OCI-LY3 (cell line): Measurements from ENCODE around the gene CYP2F1.
"Not testable (repeated sequence)": the region's sequence is repeated elsewhere in the genome, so short reads cannot be mapped to it uniquely, and the experiment has no call there.

ENCODE experiments used
- H2AFZ ChIP-seq: fragments of 200-600, 300-600 bp; shearing (Covaris generic); 2 replicates; pipeline ENCODE4 v1.6.0; 2014; ENCODE audit warnings: antibody characterized with exemption, low read depth, low read length
- H3K27ac ChIP-seq: fragments of 200-600, 300-600 bp; sonication (generic); 2 replicates; pipeline ENCODE4 v1.5.1; 2014; ENCODE audit warnings: mild to moderate bottlenecking, low read length, moderate library complexity, mixed read lengths
- H3K27me3 ChIP-seq: fragments of 200-600, 300-600 bp; sonication (generic); 2 replicates; pipeline ENCODE4 v1.6.1; 2014; ENCODE audit warnings: low read depth, low read length, mixed read lengths
- H3K36me3 ChIP-seq: fragments of 200-600, 300-600 bp; sonication (generic); replicated peaks from 2 replicates; pipeline ENCODE3; 2014; ENCODE audit warnings: low read depth, low read length, mixed read lengths
- H3K4me1 ChIP-seq: fragments of 300-600, 200-600 bp; sonication (generic); 2 replicates; pipeline ENCODE4 v1.6.1; 2014; ENCODE audit warnings: low read length, mixed read lengths
- H3K4me2 ChIP-seq: fragments of 200-600, 300-600 bp; sonication (generic); 2 replicates; pipeline ENCODE4 v1.6.1; 2014; ENCODE audit warnings: low read length, mixed read lengths
- H3K4me3 ChIP-seq: fragments of 300-600, 200-600 bp; sonication (generic); 2 replicates; pipeline ENCODE4 v1.5.1; 2014; ENCODE audit warnings: antibody characterized with exemption, mild to moderate bottlenecking, low read length, moderate library complexity
- H3K79me2 ChIP-seq: fragments of 300-600, 200-600 bp; shearing (Covaris generic); 2 replicates; pipeline ENCODE4 v1.6.1; 2014; ENCODE audit warnings: mild to moderate bottlenecking, low read length, mixed read lengths
- H3K9ac ChIP-seq: fragments of 300-600, 200-600 bp; shearing (Covaris generic); 2 replicates; pipeline ENCODE4 v1.6.0; 2014; ENCODE audit warnings: mild to moderate bottlenecking, low read length, moderate library complexity
- H3K9me3 ChIP-seq: fragments of 200-600, 300-600 bp; shearing (Covaris generic); 2 replicates; pipeline ENCODE4 v1.6.1; 2014; ENCODE audit warnings: low read length, mixed read lengths; ENCODE audit not compliant: insufficient read depth
- H4K20me1 ChIP-seq: fragments of 200-600, 300-600 bp; sonication (generic); 2 replicates; pipeline ENCODE4 v1.6.1; 2016; ENCODE audit warnings: low read length, mixed read lengths; ENCODE audit not compliant: insufficient read depth
- CTCF ChIP-seq: fragments of 200-600, 300-600 bp; sonication (generic); IDR thresholded peaks from 2 replicates; pipeline ENCODE4 v1.5.1; 2014; ENCODE audit warnings: antibody characterized with exemption, low read length, low read depth
- EZH2phosphoT487 ChIP-seq: fragments of 200-600 bp; shearing (Covaris generic); IDR thresholded peaks from 2 replicates; pipeline ENCODE4 v1.6.1; 2018; ENCODE audit warnings: antibody characterized with exemption, mixed run types, low read depth

Gene CYP2F1

GRCh38 chr19:41123716-41124294, 9.6 kb downstream of the CYP2F1 start:
- no peak overlapping the region for H3K4me2 ChIP-seq
- no peaks in the 10 kb centered on the region for H3K79me2 ChIP-seq
- no peaks in the 10 kb centered on the region for H3K36me3 ChIP-seq
- no peak overlapping the region for H3K4me3 ChIP-seq
- no peaks in the 10 kb centered on the region for H4K20me1 ChIP-seq
- H3K9ac ChIP-seq = no peak overlapping the region
- no peak overlapping the region for H2AFZ ChIP-seq
- no peaks in the 10 kb centered on the region for H3K9me3 ChIP-seq
- H3K4me1 ChIP-seq = no peaks in the 10 kb centered on the region
- H3K27ac ChIP-seq = no peak overlapping the region
- H3K27me3 ChIP-seq = no peaks in the 10 kb centered on the region
- TF ChIP-seq EZH2phosphoT487 = no peak
- no peak for TF ChIP-seq CTCF

GRCh38 chr19:41126765-41127203, 12.6 kb downstream of the CYP2F1 start:
- TF ChIP-seq CTCF = peak; percentile 54
- not testable (repeated sequence) for H4K20me1 ChIP-seq, H3K4me2 ChIP-seq, H3K4me3 ChIP-seq, H3K27me3 ChIP-seq, H2AFZ ChIP-seq, H3K36me3 ChIP-seq, H3K9ac ChIP-seq, H3K27ac ChIP-seq, H3K4me1 ChIP-seq, H3K9me3 ChIP-seq, H3K79me2 ChIP-seq

- not testable (repeated sequence) for H3K27me3 ChIP-seq, H3K27ac ChIP-seq, H4K20me1 ChIP-seq, H3K4me1 ChIP-seq, H3K36me3 ChIP-seq, H3K9ac ChIP-seq, H3K79me2 ChIP-seq, H3K9me3 ChIP-seq
- peak overlapping the region; percentile 43; the same call in 1 of the 2 replicates for H2AFZ ChIP-seq
- peak overlapping the region; percentile 75 for H3K4me2 ChIP-seq
- H3K4me3 ChIP-seq = peak overlapping the region; percentile 31
Observed at GRCh38 chr19:41127362-41127761, 13.1 kb downstream of the CYP2F1 start.

GRCh38 chr19:41127801-41128300, 13.6 kb downstream of the CYP2F1 start:
- peak; percentile 39 for TF ChIP-seq CTCF
- H3K27me3 ChIP-seq, H4K20me1 ChIP-seq, H3K79me2 ChIP-seq, H3K36me3 ChIP-seq, H3K9me3 ChIP-seq, H3K27ac ChIP-seq, H3K4me1 ChIP-seq: not testable (repeated sequence)
- Histone ChIP-seq H2AFZ (peak overlapping the region; percentile 43; the same call in 1 of the 2 replicates), H3K9ac (peak overlapping the region; percentile 36; the same call in 1 of the 2 replicates), H3K4me2 (peak overlapping the region; percentile 75), H3K4me3 (peak overlapping the region; percentile 70)
